Gastrocnemius medialis (tissue), 4 donors: ENCODE results near the gene AGR2.

ENCODE experiments used
- CTCF ChIP-seq, 5 experiments: fragments of 450-650 bp in 3 of 5; fragments of 200-600 bp in 2 of 5; sonication (generic) in 2 of 5; IDR thresholded peaks in 4 of 5; conservative IDR thresholded peaks in 1 of 5; 1 replicate in 4 of 5; 2 replicates in 1 of 5; pipeline ENCODE4 v1.5.1; 2016 to 2019; ENCODE audit warnings: antibody characterized with exemption in 5 of 5, mild to moderate bottlenecking in 3 of 5, moderate library complexity in 3 of 5
- POLR2A ChIP-seq, 2 donors: fragments of 450-650 bp; IDR thresholded peaks; one replicate each; pipeline ENCODE4 v1.6.1; 2017; ENCODE audit warnings: antibody characterized with exemption in 2 of 2, mild to moderate bottlenecking in 2 of 2, moderate library complexity in 2 of 2

GRCh38 chr7:16791071-16791470 lies 13.7 kb downstream of the AGR2 start:
- TF ChIP-seq CTCF (IDR thresholded peaks at IDR 0.05 in 4 of 5, conservative IDR thresholded peaks at IDR 0.05 in 1 of 5) = no peak
- TF ChIP-seq POLR2A (IDR thresholded peaks at IDR 0.05) = no peak
